Left renal pelvis (tissue), 4 donors: Measurements from ENCODE around the gene FCRLB. TPM values are rescaled to one million over a fixed set of nuclear protein-coding genes. Genes with fewer than 3 reads are reported as not detected.
"Not testable (repeated sequence)": the region's sequence is repeated elsewhere in the genome, so short reads cannot be mapped to it uniquely, and the experiment has no call there.

Experiments used
- DNase-seq, 4 donors: peaks; one replicate each; pipeline ENCODE4 v3.0.0-alpha.2; 2013; ENCODE audit warnings: low read depth in 4 of 4, low spot score in 3 of 4
- polyA plus RNA-seq, 4 donors: library from polyadenylated mRNA; unstranded; fragments of 120-200 nt; gene quantifications; one replicate each; pipeline ENCODE4 v1.2.1, GENCODE V29; 2013; ENCODE audit not compliant: insufficient read length in 4 of 4

The FCRLB gene
- polyA plus RNA-seq, 4 donors = 2.8 to 6.0 (median 4.4) TPM

GRCh38 chr1:161738627-161739287 is 17.4 kb downstream of the FCRLB start:
- DNase-seq = no peak

GRCh38 chr1:161739865-161740566 is 18.7 kb downstream of the FCRLB start:
- no peak for DNase-seq

- no peak for DNase-seq
Observed at GRCh38 chr1:161740921-161741320, 19.6 kb downstream of the FCRLB start.

- no peak for DNase-seq
Observed at GRCh38 chr1:161743231-161743630, 21.9 kb downstream of the FCRLB start.

- no peak for DNase-seq
Observed at GRCh38 chr1:161747801-161748200, 26.5 kb downstream of the FCRLB start.

- peak; percentile 78 to 91 (median 86) for DNase-seq
Observed at GRCh38 chr1:161749509-161750407, 28.4 kb downstream of the FCRLB start, which contains the start of gene DUSP12. TSS of gene DUSP12 (plus strand) at chr1:161749786. CDS start at chr1:161749802, 16 bp downstream.

- DNase-seq = no peak
Observed at GRCh38 chr1:161763522-161764098, 42.3 kb downstream of the FCRLB start.

- peak; percentile 83 to 89 (median 86) for DNase-seq
Observed at GRCh38 chr1:161766102-161766981, 45.0 kb downstream of the FCRLB start, which contains the start of gene ATF6. TSS of gene ATF6 (plus strand) at chr1:161766320. CDS start at chr1:161766361, 41 bp downstream.

GRCh38 chr1:161768461-161768860 is 47.1 kb downstream of the FCRLB start:
- no peak for DNase-seq

GRCh38 chr1:161768986-161769672 is 47.8 kb downstream of the FCRLB start:
- no peak for DNase-seq

- DNase-seq = not testable (repeated sequence)
Observed at GRCh38 chr1:161769673-161770045, 48.3 kb downstream of the FCRLB start.

GRCh38 chr1:161770250-161770649 is 48.9 kb downstream of the FCRLB start:
- DNase-seq = no peak

GRCh38 chr1:161771161-161771560 is 49.8 kb downstream of the FCRLB start:
- no peak for DNase-seq

GRCh38 chr1:161771973-161772372 is 50.6 kb downstream of the FCRLB start:
- DNase-seq = no peak

- no peak for DNase-seq
Observed at GRCh38 chr1:161772397-161772796, 51.1 kb downstream of the FCRLB start.

GRCh38 chr1:161773791-161774190 is 52.4 kb downstream of the FCRLB start:
- DNase-seq = no peak

- no peak for DNase-seq
Observed at GRCh38 chr1:161777261-161777660, 55.9 kb downstream of the FCRLB start.
